Neural crest cell (in vitro differentiated cells): ENCODE results near the gene DBT. TPM values are rescaled to one million over a fixed set of nuclear protein-coding genes. Genes with fewer than 3 reads are reported as not detected.
"Not testable (repeated sequence)": the region's sequence is repeated elsewhere in the genome, so short reads cannot be mapped to it uniquely, and the experiment has no call there.

Experiments used
- DNase-seq: peaks from one replicate; pipeline ENCODE4 v3.0.0; 2021; ENCODE audit warnings: low read depth, mixed read lengths, low spot score
- H3K27ac Mint-ChIP-seq: one replicate; pipeline ENCODE4 v1.8.0; 2021; ENCODE audit warnings: mild to moderate bottlenecking, mixed read lengths; ENCODE audit not compliant: unreplicated experiment
- H3K27me3 Mint-ChIP-seq: 2 replicates; pipeline ENCODE4 v1.8.0; 2021; ENCODE audit warnings: low read depth, mild to moderate bottlenecking, mixed read lengths
- H3K36me3 Mint-ChIP-seq: 2 replicates; pipeline ENCODE4 v1.8.0; 2021; ENCODE audit warnings: low read depth, mild to moderate bottlenecking, mixed read lengths
- H3K4me1 Mint-ChIP-seq: 2 replicates; pipeline ENCODE4 v1.8.0; 2021; ENCODE audit warnings: mixed read lengths
- H3K4me3 Mint-ChIP-seq: one replicate; pipeline ENCODE4 v1.8.0; 2021; ENCODE audit warnings: mild to moderate bottlenecking, mixed read lengths
- H3K9me3 Mint-ChIP-seq: 2 replicates; pipeline ENCODE4 v1.8.0; 2021; ENCODE audit warnings: mixed read lengths
- long read RNA-seq: library from polyadenylated mRNA; unstranded; transcript quantifications from one replicate; pipeline ENCODE4 v2.0.0, GENCODE V29; 2020
- total RNA-seq: library from RNA; stranded (reverse); gene quantifications from 2 replicates; pipeline ENCODE4 v1.2.1, GENCODE V29; 2021
- TF ChIP-seq, protein P1 (sequence below): fragments of 200-600 bp; sonication (generic); conservative IDR thresholded peaks from 2 replicates; pipeline ENCODE4 v1.5.0; 2021; ENCODE audit warnings: antibody characterized with exemption, mild to moderate bottlenecking

The DBT gene
- 11.8 and 13.1 TPM in 2 replicates for total RNA-seq
- long read RNA-seq, full-length matches to known transcripts = 8 of 20 reads
- long read RNA-seq, partial matches to known transcripts = 2 of 20 reads
- long read RNA-seq, other reads (novel, unspliced or antisense) = 10 of 20 reads

DNA sequence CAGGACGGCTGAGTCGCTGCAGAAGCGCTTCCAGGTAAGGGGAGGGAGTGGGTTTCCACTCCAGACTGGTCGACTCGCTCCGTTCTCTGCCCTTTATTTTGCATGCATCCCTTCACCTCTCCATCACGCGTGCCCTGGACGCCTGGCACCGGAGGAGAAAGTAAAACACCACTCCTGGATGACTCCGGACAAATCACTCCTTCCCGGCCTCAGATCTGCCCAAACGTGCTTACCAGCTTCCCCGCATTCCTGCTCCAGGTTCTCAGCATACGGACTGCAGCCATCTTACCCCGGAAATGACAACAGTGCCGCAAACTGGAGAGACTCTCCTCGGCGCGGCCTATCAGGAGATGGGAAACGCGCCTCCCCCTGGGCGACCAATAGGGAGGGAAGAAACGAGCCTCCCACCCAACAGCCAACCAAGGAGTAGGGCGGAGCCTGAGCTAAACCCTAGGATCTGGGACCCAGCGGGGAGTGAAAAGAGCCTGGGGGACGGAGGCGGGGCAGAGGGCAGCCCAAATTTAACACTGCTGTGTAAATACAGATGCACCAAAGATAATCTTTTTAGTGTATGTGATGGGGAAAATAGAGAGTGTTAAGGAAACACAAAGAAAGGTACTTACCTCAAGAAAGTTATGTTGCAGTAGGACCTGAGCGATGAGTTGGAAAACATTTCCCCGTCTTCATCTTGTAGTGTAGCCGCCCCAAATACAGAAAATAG is at the start of gene DBT:
Gene DBT, minus strand, starts transcription at position 298 of the 721 bp plus-strand sequence. Its CDS starts 14 bp downstream, at position 284.
- Mint-ChIP-seq H3K4me1 (peaks cover 9% of the 10 kb centered on the region), H3K4me3 (no peak within 1 kb of the TSS), H3K27ac (no peak within 1 kb of the TSS), H3K36me3 (peaks cover 3% of the 10 kb centered on the region), H3K27me3 (peaks cover 9% of the 10 kb centered on the region), H3K9me3 (no peaks in the 10 kb centered on the region)
- TF ChIP-seq, protein P1, sequence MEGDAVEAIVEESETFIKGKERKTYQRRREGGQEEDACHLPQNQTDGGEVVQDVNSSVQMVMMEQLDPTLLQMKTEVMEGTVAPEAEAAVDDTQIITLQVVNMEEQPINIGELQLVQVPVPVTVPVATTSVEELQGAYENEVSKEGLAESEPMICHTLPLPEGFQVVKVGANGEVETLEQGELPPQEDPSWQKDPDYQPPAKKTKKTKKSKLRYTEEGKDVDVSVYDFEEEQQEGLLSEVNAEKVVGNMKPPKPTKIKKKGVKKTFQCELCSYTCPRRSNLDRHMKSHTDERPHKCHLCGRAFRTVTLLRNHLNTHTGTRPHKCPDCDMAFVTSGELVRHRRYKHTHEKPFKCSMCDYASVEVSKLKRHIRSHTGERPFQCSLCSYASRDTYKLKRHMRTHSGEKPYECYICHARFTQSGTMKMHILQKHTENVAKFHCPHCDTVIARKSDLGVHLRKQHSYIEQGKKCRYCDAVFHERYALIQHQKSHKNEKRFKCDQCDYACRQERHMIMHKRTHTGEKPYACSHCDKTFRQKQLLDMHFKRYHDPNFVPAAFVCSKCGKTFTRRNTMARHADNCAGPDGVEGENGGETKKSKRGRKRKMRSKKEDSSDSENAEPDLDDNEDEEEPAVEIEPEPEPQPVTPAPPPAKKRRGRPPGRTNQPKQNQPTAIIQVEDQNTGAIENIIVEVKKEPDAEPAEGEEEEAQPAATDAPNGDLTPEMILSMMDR = no peak
- DNase-seq = peak; percentile 86

DNA sequence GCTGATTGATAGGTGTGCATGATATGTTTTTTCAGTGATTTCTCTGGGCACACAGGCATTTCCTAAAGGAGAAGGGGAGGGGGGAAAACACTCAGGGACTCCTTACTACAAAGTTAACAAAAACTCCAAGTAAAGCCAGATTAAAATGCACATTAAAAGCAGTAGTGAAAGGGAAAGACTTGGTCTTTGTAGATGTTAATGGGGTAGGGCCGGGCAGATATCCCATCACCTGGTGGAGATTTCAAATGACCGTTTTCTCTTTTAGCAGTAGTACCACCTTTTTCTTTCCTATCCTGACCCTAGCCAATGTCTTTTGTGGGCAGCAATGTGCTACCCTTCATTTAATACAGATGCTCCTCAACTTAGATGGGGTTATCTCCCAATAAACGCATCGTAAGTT is 48.9 kb upstream of the DBT start:
- no peak for DNase-seq
- H3K27ac Mint-ChIP-seq = no peak overlapping the region
- no peaks in the 10 kb centered on the region for H3K9me3 Mint-ChIP-seq
- TF ChIP-seq, protein P1 = no peak
- no peak overlapping the region for H3K4me3 Mint-ChIP-seq
- H3K36me3 Mint-ChIP-seq = peaks cover 5% of the 10 kb centered on the region
- H3K4me1 Mint-ChIP-seq = no peaks in the 10 kb centered on the region
- H3K27me3 Mint-ChIP-seq = no peaks in the 10 kb centered on the region

DNA sequence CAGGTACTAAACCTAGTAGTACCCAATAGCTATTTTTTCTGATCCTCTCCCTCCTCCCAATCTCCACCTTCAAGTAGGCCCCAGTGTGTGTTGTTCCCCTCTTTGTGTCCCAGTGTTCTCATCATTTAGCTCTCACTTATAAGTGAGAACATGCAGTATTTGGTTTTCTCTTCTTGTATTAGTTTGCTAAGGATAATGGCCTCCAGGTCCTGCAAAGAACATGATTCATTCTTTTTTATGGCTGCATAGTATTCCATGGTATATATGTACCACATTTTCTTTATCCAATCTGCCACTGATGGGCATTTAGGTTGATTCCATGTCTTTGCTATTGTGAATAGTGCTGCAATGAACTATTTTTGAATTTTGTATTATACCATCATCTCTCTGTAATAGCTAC is 47.4 kb upstream of the DBT start:
- not testable (repeated sequence) for H3K4me1 Mint-ChIP-seq, H3K27ac Mint-ChIP-seq, H3K4me3 Mint-ChIP-seq

DNA sequence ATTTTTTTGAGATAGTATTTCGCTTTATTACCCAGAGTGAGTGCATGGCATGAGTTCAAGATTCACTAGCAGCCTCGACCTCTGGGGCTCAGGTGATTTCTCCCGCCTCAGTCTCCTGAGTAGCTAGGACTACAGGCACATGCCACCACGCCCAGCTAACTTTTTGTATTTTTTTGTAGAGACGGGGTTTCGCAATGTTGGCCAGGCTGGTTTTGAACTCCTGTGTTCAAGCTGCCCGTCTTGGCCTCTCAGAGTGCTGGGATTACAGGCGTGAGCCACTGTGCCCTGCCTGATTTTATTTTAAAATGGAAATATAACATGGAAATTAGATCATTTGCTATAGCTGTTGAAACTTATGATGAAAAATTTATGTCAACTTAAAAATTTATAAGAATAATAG is 46.5 kb upstream of the DBT start:
- TF ChIP-seq, protein P1 = no peak
- Mint-ChIP-seq H3K27me3 (no peaks in the 10 kb centered on the region), H3K36me3 (peaks cover 8% of the 10 kb centered on the region), H3K4me1 (no peaks in the 10 kb centered on the region), H3K27ac (no peak overlapping the region), H3K4me3 (no peak overlapping the region), H3K9me3 (no peaks in the 10 kb centered on the region)
- no peak for DNase-seq

More for the DNA sequence above, 47.4 kb upstream of the DBT start:
- DNase-seq, H3K27me3 Mint-ChIP-seq, H3K36me3 Mint-ChIP-seq, H3K9me3 Mint-ChIP-seq: not testable (repeated sequence)

DNA sequence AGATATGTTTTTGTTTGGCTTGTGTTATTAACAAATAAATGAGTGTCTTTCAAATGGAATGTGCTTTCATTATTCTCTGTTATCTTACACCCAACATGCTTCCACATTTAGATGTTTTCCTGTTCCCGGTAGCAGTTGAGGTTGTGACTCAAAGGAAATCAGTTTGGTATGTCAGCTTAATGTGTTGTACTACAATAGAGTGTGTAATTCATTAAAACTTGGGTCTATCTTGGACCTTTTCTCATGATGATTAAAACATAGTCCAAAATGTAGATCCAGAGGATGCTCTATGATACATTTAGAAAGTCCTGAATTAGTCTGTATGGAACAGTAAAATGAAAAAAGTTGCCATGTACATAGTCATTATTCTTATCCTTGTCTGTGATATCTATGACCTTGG is 43.1 kb upstream of the DBT start:
- TF ChIP-seq, protein P1 = no peak
- no peaks in the 10 kb centered on the region for H3K27me3 Mint-ChIP-seq
- H3K4me3 Mint-ChIP-seq = no peak overlapping the region
- no peak for DNase-seq
- no peak overlapping the region for H3K27ac Mint-ChIP-seq
- no peaks in the 10 kb centered on the region for H3K9me3 Mint-ChIP-seq
- H3K36me3 Mint-ChIP-seq = peaks cover 8% of the 10 kb centered on the region
- no peaks in the 10 kb centered on the region for H3K4me1 Mint-ChIP-seq

DNA sequence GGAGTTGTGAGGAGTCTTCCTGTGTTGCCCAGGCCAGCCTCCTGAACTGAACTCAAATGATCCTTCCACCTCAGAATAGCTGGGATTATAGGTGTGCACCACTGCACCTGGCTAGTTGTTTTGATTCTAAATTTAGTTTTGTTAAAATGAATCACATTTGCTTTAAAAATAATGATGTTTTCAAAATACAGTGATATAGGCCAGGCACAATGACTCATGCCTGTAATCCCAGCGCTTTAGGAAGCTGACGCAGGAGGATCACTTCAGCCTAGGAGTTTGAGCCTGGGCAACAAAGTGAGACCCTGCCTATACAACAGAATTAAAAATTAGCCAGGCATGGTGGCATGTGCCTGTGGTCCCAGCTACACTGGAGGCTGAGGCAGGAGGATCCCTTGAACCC is 40.7 kb upstream of the DBT start:
- Mint-ChIP-seq H3K27me3 (no peaks in the 10 kb centered on the region), H3K36me3 (peaks cover 13% of the 10 kb centered on the region), H3K9me3 (no peaks in the 10 kb centered on the region), H3K4me1 (no peaks in the 10 kb centered on the region), H3K27ac (no peak overlapping the region), H3K4me3 (no peak overlapping the region)
- DNase-seq = no peak
- TF ChIP-seq, protein P1 = no peak
